Astrocyte of the cerebellum (primary cell): ENCODE data around the gene STAT4.

Source experiments
- DNase-seq: peaks from one replicate; pipeline ENCODE4 v3.0.0-alpha.2; 2011; ENCODE audit warnings: low read depth
- H3K4me3 ChIP-seq: 2 replicates; pipeline ENCODE4 v1.5.1; 2011; ENCODE audit warnings: mild to moderate bottlenecking, low read depth, low read length, moderate library complexity
- CTCF ChIP-seq: IDR thresholded peaks from 2 replicates; pipeline ENCODE4 v1.5.1; 2012; ENCODE audit warnings: low read length, low read depth, moderate library complexity, mild to moderate bottlenecking; ENCODE audit errors: missing control alignments
- in situ Hi-C: cut with HindIII; loops from 2 replicates; pipeline ENCODE4 v1.10.0; 2017; ENCODE audit warnings: low sequenced_read_pairs

Gene STAT4

GRCh38 chr2:191125646-191126045 is 25.1 kb downstream of the STAT4 start:
- no peak overlapping the region for H3K4me3 ChIP-seq
- in situ Hi-C loops: no loop called here
- no peak for DNase-seq
- no peak for TF ChIP-seq CTCF

- no peak for DNase-seq
- no peak overlapping the region for H3K4me3 ChIP-seq
- in situ Hi-C loops: no loop called here
- TF ChIP-seq CTCF: no peak
Observed at GRCh38 chr2:191122638-191123294, 28.0 kb downstream of the STAT4 start.

- in situ Hi-C loops: no loop called here
- DNase-seq: no peak
- H3K4me3 ChIP-seq: no peak overlapping the region
- TF ChIP-seq CTCF: no peak
Observed at GRCh38 chr2:191117341-191117740, 33.5 kb downstream of the STAT4 start.

- no peak overlapping the region for H3K4me3 ChIP-seq
- in situ Hi-C loops: no loop called here
- TF ChIP-seq CTCF: no peak
- DNase-seq: no peak
Observed at GRCh38 chr2:191115804-191116203, 35.0 kb downstream of the STAT4 start.

GRCh38 chr2:191115391-191115790 is 35.4 kb downstream of the STAT4 start:
- in situ Hi-C loops: no loop called here
- DNase-seq: no peak
- no peak for TF ChIP-seq CTCF

GRCh38 chr2:191114403-191114886 is 36.3 kb downstream of the STAT4 start:
- H3K4me3 ChIP-seq: no peak overlapping the region
- DNase-seq: no peak
- in situ Hi-C loops: no loop called here
- no peak for TF ChIP-seq CTCF

More at GRCh38 chr2:191115391-191115790, 35.4 kb downstream of the STAT4 start:
- no peak overlapping the region for H3K4me3 ChIP-seq

GRCh38 chr2:191113761-191114160 is 37.0 kb downstream of the STAT4 start:
- in situ Hi-C loops: no loop called here
- no peak overlapping the region for H3K4me3 ChIP-seq
- DNase-seq: no peak
- TF ChIP-seq CTCF: no peak
